Hepatocyte (in vitro differentiated cells): ENCODE measurements around the gene PDLIM5. TPM values are rescaled to one million over a fixed set of nuclear protein-coding genes. Genes with fewer than 3 reads are reported as not detected.

ENCODE experiments used
- DNase-seq: peaks from one replicate; pipeline ENCODE4 v3.0.0-alpha.2; 2016; ENCODE audit warnings: low spot score
- H2AFZ ChIP-seq: fragments of 200-600 bp; sonication (generic); 2 replicates; pipeline ENCODE4 v1.6.0; 2016; ENCODE audit warnings: antibody characterized with exemption, mild to moderate bottlenecking
- H3K27ac ChIP-seq: fragments of 200-600 bp; sonication (generic); 2 replicates; pipeline ENCODE4 v1.5.1; 2016; ENCODE audit warnings: mild to moderate bottlenecking
- H3K27me3 ChIP-seq: fragments of 200-600 bp; sonication (generic); 2 replicates; pipeline ENCODE4 v1.6.1; 2016
- H3K36me3 ChIP-seq: fragments of 200-600 bp; sonication (generic); replicated peaks from 2 replicates; pipeline ENCODE4 v1.5.1; 2016; ENCODE audit warnings: low read depth; ENCODE audit not compliant: insufficient read depth
- H3K4me1 ChIP-seq: fragments of 200-600 bp; sonication (generic); 2 replicates; pipeline ENCODE4 v1.5.1; 2016; ENCODE audit warnings: mild to moderate bottlenecking, moderate library complexity; ENCODE audit not compliant: insufficient read depth
- H3K4me2 ChIP-seq: fragments of 200-600 bp; sonication (generic); 2 replicates; pipeline ENCODE4 v1.6.0; 2016
- H3K4me3 ChIP-seq: fragments of 200-600 bp; sonication (generic); 2 replicates; pipeline ENCODE4 v1.5.1; 2016; ENCODE audit warnings: mild to moderate bottlenecking
- H3K79me2 ChIP-seq: fragments of 200-600 bp; sonication (generic); 2 replicates; pipeline ENCODE4 v1.6.0; 2017; ENCODE audit warnings: mild to moderate bottlenecking
- H3K9me2 ChIP-seq: fragments of 200-600 bp; sonication (generic); replicated peaks from 2 replicates; pipeline ENCODE4 v1.6.0; 2017; ENCODE audit warnings: mild to moderate bottlenecking; ENCODE audit not compliant: insufficient read depth
- H3K9me3 ChIP-seq: fragments of 200-600 bp; sonication (generic); 2 replicates; pipeline ENCODE4 v1.5.1; 2016; ENCODE audit warnings: low read depth, mild to moderate bottlenecking
- H4K20me1 ChIP-seq: fragments of 200-600 bp; sonication (generic); 2 replicates; pipeline ENCODE4 v1.6.0; 2016; ENCODE audit warnings: mild to moderate bottlenecking; ENCODE audit not compliant: insufficient read depth, poor library complexity, severe bottlenecking
- CTCF ChIP-seq: fragments of 200-600 bp; sonication (generic); IDR thresholded peaks from 2 replicates; pipeline ENCODE4 v1.5.1; 2016; ENCODE audit warnings: antibody characterized with exemption, mild to moderate bottlenecking; ENCODE audit not compliant: poor library complexity
- EZH2 ChIP-seq: fragments of 200-600 bp; sonication (generic); IDR thresholded peaks from 2 replicates; pipeline ENCODE4 v1.6.1; 2016; ENCODE audit warnings: antibody characterized with exemption, mild to moderate bottlenecking, borderline replicate concordance
- EZH2phosphoT487 ChIP-seq: fragments of 200-600 bp; sonication (generic); IDR thresholded peaks from one replicate; pipeline ENCODE4 v1.6.1; 2018; ENCODE audit warnings: antibody characterized with exemption, mild to moderate bottlenecking, low read depth, moderate library complexity; ENCODE audit not compliant: unreplicated experiment, severe bottlenecking
- WGBS: methylation state at CpG from one replicate; pipeline ENCODE4 v1.1.6; 2016; ENCODE audit warnings: low lambda C conversion rate; ENCODE audit errors: missing lambda C conversion rate; 5-methylcytosine and 5-hydroxymethylcytosine counted together
- polyA plus RNA-seq: library from polyadenylated mRNA; unstranded; fragments of >200 nt; fragmentation: Nextera tagmentation; extraction: Ambion mirVana; gene quantifications from 2 replicates; pipeline ENCODE4 v1.2.1, GENCODE V29; 2016
- total RNA-seq: library from RNA; depleted of rRNA; stranded (reverse); fragments of >200 nt; gene quantifications from 2 replicates; pipeline ENCODE4 v1.2.3, GENCODE V29; 2014

The PDLIM5 gene
- total and polyA plus RNA-seq, 2 experiments from 2014 or later: 97.1 to 121 TPM

- Histone ChIP-seq H3K36me3 (no peaks in the 10 kb centered on the region), H3K4me2 (no peak overlapping the region), H3K27ac (peak overlapping the region; percentile 35), H3K4me3 (no peak overlapping the region), H3K4me1 (no peaks in the 10 kb centered on the region), H3K79me2 (no peaks in the 10 kb centered on the region), H2AFZ (no peak overlapping the region), H3K27me3 (no peaks in the 10 kb centered on the region), H3K9me2 (no peaks in the 10 kb centered on the region), H3K9me3 (peaks cover 14% of the 10 kb centered on the region), H4K20me1 (no peaks in the 10 kb centered on the region)
- no peak for TF ChIP-seq CTCF
- TF ChIP-seq EZH2phosphoT487: no peak
- no peak for TF ChIP-seq EZH2
- WGBS: 48% methylated on average over 1 of the region's 1 CpG
- peak; percentile 19 for DNase-seq
Measured at GRCh38 chr4:94428884-94429283, 22.9 kb upstream of the PDLIM5 start.

GRCh38 chr4:94430406-94430805, 21.3 kb upstream of the PDLIM5 start:
- Histone ChIP-seq H3K27ac (no peak overlapping the region), H3K4me1 (no peaks in the 10 kb centered on the region), H2AFZ (no peak overlapping the region), H3K79me2 (no peaks in the 10 kb centered on the region), H4K20me1 (no peaks in the 10 kb centered on the region), H3K9me3 (peaks cover 14% of the 10 kb centered on the region), H3K36me3 (no peaks in the 10 kb centered on the region), H3K9me2 (no peaks in the 10 kb centered on the region), H3K27me3 (no peaks in the 10 kb centered on the region), H3K4me2 (no peak overlapping the region), H3K4me3 (no peak overlapping the region)
- 73% methylated on average over 6 of the region's 6 CpGs for WGBS
- no peak for DNase-seq
- TF ChIP-seq CTCF (no peak), EZH2phosphoT487 (no peak), EZH2 (no peak)

GRCh38 chr4:94431388-94431787, 20.4 kb upstream of the PDLIM5 start:
- WGBS: 95% methylated on average over 3 of the region's 3 CpGs

More at GRCh38 chr4:94431388-94431787, 20.4 kb upstream of the PDLIM5 start:
- TF ChIP-seq EZH2phosphoT487: no peak
- TF ChIP-seq EZH2: no peak
- TF ChIP-seq CTCF: no peak
- Histone ChIP-seq H3K4me1 (no peaks in the 10 kb centered on the region), H3K4me2 (no peak overlapping the region), H2AFZ (no peak overlapping the region), H3K4me3 (no peak overlapping the region), H3K79me2 (no peaks in the 10 kb centered on the region), H3K27me3 (no peaks in the 10 kb centered on the region), H3K9me3 (peaks cover 9% of the 10 kb centered on the region), H4K20me1 (no peaks in the 10 kb centered on the region), H3K9me2 (no peaks in the 10 kb centered on the region), H3K27ac (no peak overlapping the region), H3K36me3 (no peaks in the 10 kb centered on the region)
- DNase-seq: no peak
